GM23338 (cell line): ENCODE results near the gene UFD1. TPM values are rescaled to one million over a fixed set of nuclear protein-coding genes. Genes with fewer than 3 reads are reported as not detected.
A peak's percentile ranks its signal among the peaks of the same experiment; 100 is the strongest.

Source experiments
- ATAC-seq: fragments of 200-7000 bp; cut with Tn5 transposase; 3 replicates; pipeline ENCODE4 v1.9.1; 2020
- DNase-seq: peaks from one replicate; pipeline ENCODE4 v3.0.0-alpha.2; 2015; ENCODE audit warnings: low spot score
- H2AFZ ChIP-seq: fragments of 200-600 bp; sonication (generic); 2 replicates; pipeline ENCODE4 v1.8.0; 2016; ENCODE audit warnings: antibody characterized with exemption, mild to moderate bottlenecking, moderate library complexity
- H3F3A ChIP-seq: fragments of 200-600 bp; sonication (generic); replicated peaks from 2 replicates; pipeline ENCODE4 v1.8.0; 2017; ENCODE audit warnings: antibody characterized with exemption, mixed run types, low read depth
- H3K27ac ChIP-seq: fragments of 200-600 bp; sonication (generic); 2 replicates; pipeline ENCODE4 v1.6.1; 2016; ENCODE audit warnings: low read depth
- H3K27me3 ChIP-seq: fragments of 200-600 bp; sonication (generic); 2 replicates; pipeline ENCODE4 v1.8.0; 2016; ENCODE audit warnings: mild to moderate bottlenecking, mixed run types, moderate library complexity; ENCODE audit not compliant: insufficient read depth
- H3K36me3 ChIP-seq: fragments of 200-600 bp; sonication (generic); 2 replicates; pipeline ENCODE4 v1.8.0; 2016; ENCODE audit warnings: mild to moderate bottlenecking; ENCODE audit not compliant: insufficient read depth
- H3K4me1 ChIP-seq: fragments of 200-600 bp; sonication (generic); 2 replicates; pipeline ENCODE4 v1.8.0; 2016; ENCODE audit warnings: mild to moderate bottlenecking, moderate library complexity; ENCODE audit not compliant: insufficient read depth
- H3K4me2 ChIP-seq: fragments of 200-600 bp; sonication (generic); 2 replicates; pipeline ENCODE4 v1.7.1; 2017; ENCODE audit warnings: mixed run types
- H3K4me3 ChIP-seq: fragments of 200-600 bp; sonication (generic); 2 replicates; pipeline ENCODE4 v1.6.1; 2016; ENCODE audit warnings: mixed run types
- H3K79me2 ChIP-seq: fragments of 200-600 bp; sonication (generic); replicated peaks from 2 replicates; pipeline ENCODE4 v1.8.0; 2017; ENCODE audit warnings: mild to moderate bottlenecking; ENCODE audit not compliant: insufficient read depth
- H3K9me2 ChIP-seq: fragments of 200-600 bp; sonication (generic); 2 replicates; pipeline ENCODE4 v1.8.0; 2017; ENCODE audit not compliant: insufficient read depth
- H4K20me1 ChIP-seq: fragments of 200-600 bp; sonication (generic); replicated peaks from 2 replicates; pipeline ENCODE4 v1.8.0; 2017; ENCODE audit warnings: mild to moderate bottlenecking; ENCODE audit not compliant: insufficient read depth
- H3K27ac Mint-ChIP-seq: 2 replicates; pipeline ENCODE4 v1.8.0; 2020; ENCODE audit warnings: inconsistent platforms, mild to moderate bottlenecking, moderate library complexity, mixed read lengths
- H3K27me3 Mint-ChIP-seq: 3 replicates; pipeline ENCODE4 v1.8.0; 2022; ENCODE audit warnings: low read depth, mild to moderate bottlenecking, moderate library complexity, mixed read lengths, inconsistent platforms; ENCODE audit not compliant: insufficient read depth, poor library complexity
- H3K36me3 Mint-ChIP-seq: 3 replicates; pipeline ENCODE4 v1.8.0; 2021; ENCODE audit warnings: low read depth, mild to moderate bottlenecking, inconsistent platforms, moderate library complexity, mixed read lengths
- H3K4me1 Mint-ChIP-seq: 3 replicates; pipeline ENCODE4 v1.8.0; 2020; ENCODE audit warnings: mild to moderate bottlenecking, inconsistent platforms, mixed read lengths
- H3K4me3 Mint-ChIP-seq: 3 replicates; pipeline ENCODE4 v1.8.0; 2021; ENCODE audit warnings: moderate library complexity, mild to moderate bottlenecking, inconsistent platforms, mixed read lengths
- H3K9me3 Mint-ChIP-seq: 3 replicates; pipeline ENCODE4 v1.8.0; 2020; ENCODE audit warnings: moderate library complexity, mild to moderate bottlenecking, inconsistent platforms, mixed read lengths
- CREB1 ChIP-seq: fragments of 250-450 bp; sonication (Bioruptor Pico); IDR thresholded peaks from 2 replicates; pipeline ENCODE4 v1.5.0; 2020; ENCODE audit warnings: low read depth, mild to moderate bottlenecking, moderate library complexity
- CTCF ChIP-seq, 2 experiments: fragments of 200-600 bp in 1 of 2; sonication (generic) in 1 of 2; conservative IDR thresholded peaks; 2 replicates each; pipeline versions ENCODE4 v1.5.1 to v1.6.1; 2016 to 2017; ENCODE audit warnings: antibody characterized with exemption in 2 of 2, low read depth in 2 of 2, mild to moderate bottlenecking in 2 of 2, moderate library complexity in 1 of 2
- ETS1 ChIP-seq: IDR thresholded peaks from 2 replicates; pipeline ENCODE4 v1.6.1; 2016; ENCODE audit warnings: antibody characterized with exemption
- EZH2phosphoT487 ChIP-seq: fragments of 200-600 bp; sonication (generic); IDR thresholded peaks from one replicate; pipeline ENCODE4 v1.8.1; 2018; ENCODE audit warnings: antibody characterized with exemption; ENCODE audit not compliant: unreplicated experiment
- JUNB ChIP-seq: IDR thresholded peaks from one replicate; pipeline ENCODE4 v1.6.1; 2016; ENCODE audit warnings: antibody characterized with exemption; ENCODE audit not compliant: unreplicated experiment
- NANOG ChIP-seq: IDR thresholded peaks from 2 replicates; pipeline ENCODE4 v1.6.1; 2016; ENCODE audit warnings: antibody characterized with exemption, borderline replicate concordance
- POLR2AphosphoS5 ChIP-seq: IDR thresholded peaks from 2 replicates; pipeline ENCODE4 v1.6.1; 2016; ENCODE audit warnings: antibody characterized with exemption, low read depth
- REST ChIP-seq: IDR thresholded peaks from one replicate; pipeline ENCODE4 v1.6.1; 2018; ENCODE audit warnings: antibody characterized with exemption; ENCODE audit not compliant: unreplicated experiment
- STAT1 ChIP-seq: IDR thresholded peaks from one replicate; pipeline ENCODE4 v1.6.1; 2016; ENCODE audit warnings: antibody characterized with exemption; ENCODE audit not compliant: unreplicated experiment
- ZNF331 ChIP-seq: fragments of 250-450 bp; sonication (Bioruptor Pico); IDR thresholded peaks from 2 replicates; pipeline ENCODE4 v1.5.0; 2020; ENCODE audit warnings: low read depth, mild to moderate bottlenecking, moderate library complexity
- polyA plus RNA-seq: library from polyadenylated mRNA; unstranded; fragments of >200 nt; fragmentation: Nextera tagmentation; extraction: Ambion mirVana; gene quantifications from 2 replicates; pipeline ENCODE4 v1.2.1, GENCODE V29; 2016
- total RNA-seq: library from RNA; depleted of rRNA; stranded (reverse); fragments of >200 nt; shearing (Covaris generic); gene quantifications from 2 replicates; pipeline ENCODE4 v1.2.3, GENCODE V29; 2014

The UFD1 gene
- total and polyA plus RNA-seq, 2 experiments from 2014 or later: 53.5 to 93.8 TPM

- peak overlapping the region; percentile 93 for H2AFZ ChIP-seq
- peaks cover 17% of the 10 kb centered on the region for H3K4me1 Mint-ChIP-seq
- no peaks in the 10 kb centered on the region for H3K9me2 ChIP-seq
- peak overlapping the region; percentile 77 for H3K4me3 ChIP-seq
- peak overlapping the region; percentile 91 for H3K4me2 ChIP-seq
- H3K4me1 ChIP-seq: peaks cover 12% of the 10 kb centered on the region; the same call in 1 of the 2 replicates
- peaks cover 7% of the 10 kb centered on the region for H3K36me3 ChIP-seq
- no peaks in the 10 kb centered on the region; the same call in 2 of the 3 replicates for H3K9me3 Mint-ChIP-seq
- peaks cover 8% of the 10 kb centered on the region for H3K27me3 ChIP-seq
- H3K4me3 Mint-ChIP-seq: peak overlapping the region; percentile 91
- ATAC-seq: peak; percentile 50
- peaks cover 56% of the 10 kb centered on the region for H3K36me3 Mint-ChIP-seq
- H3F3A ChIP-seq: peaks cover 11% of the 10 kb centered on the region; the same call in 1 of the 2 replicates
- H4K20me1 ChIP-seq: peaks cover 37% of the 10 kb centered on the region
- TF ChIP-seq STAT1 (no peak), JUNB (no peak), CREB1 (CRISPR knock-in tag) (no peak), NANOG (no peak), CTCF (conservative IDR thresholded peaks at IDR 0.05; ENCODE audit: low read depth in 2 of 2) (no peak)
- peak overlapping the region; percentile 85 for H3K27ac Mint-ChIP-seq
- DNase-seq: peak; percentile 60
- H3K27me3 Mint-ChIP-seq: peaks cover 10% of the 10 kb centered on the region
- peaks cover 28% of the 10 kb centered on the region for H3K79me2 ChIP-seq
- H3K27ac ChIP-seq: peak overlapping the region; percentile 93
Measured at GRCh38 chr22:19448076-19448607, 30.9 kb downstream of the UFD1 start.

GRCh38 chr22:19447330-19448075 is 31.5 kb downstream of the UFD1 start, which contains the start of gene C22orf39:
Gene C22orf39 (minus strand): TSS chr22:19447711. CDS start chr22:19447688, 23 bp downstream.
- DNase-seq (peak; percentile 98), ATAC-seq (peak; percentile 84)
- Histone ChIP-seq H2AFZ (peak within 1 kb of the TSS; percentile 93), H3K79me2 (peaks cover 31% of the 10 kb centered on the region), H3K27ac (peak within 1 kb of the TSS; percentile 93), H3K4me1 (peaks cover 12% of the 10 kb centered on the region; the same call in 1 of the 2 replicates), H3F3A (peaks cover 11% of the 10 kb centered on the region; the same call in 1 of the 2 replicates), H3K4me3 (peak within 1 kb of the TSS; percentile 77), H3K36me3 (peaks cover 2% of the 10 kb centered on the region), H3K4me2 (peak within 1 kb of the TSS; percentile 91), H3K27me3 (peaks cover 8% of the 10 kb centered on the region), H3K9me2 (no peaks in the 10 kb centered on the region), H4K20me1 (peaks cover 44% of the 10 kb centered on the region)
- peak; percentile 73 for TF ChIP-seq POLR2AphosphoS5
- no peak for TF ChIP-seq REST
- TF ChIP-seq ZNF331 (CRISPR knock-in tag): no peak
- TF ChIP-seq ETS1: no peak
- TF ChIP-seq EZH2phosphoT487: no peak
- no peak for TF ChIP-seq NANOG
- TF ChIP-seq CTCF (conservative IDR thresholded peaks at IDR 0.05; ENCODE audit: low read depth in 2 of 2): no peak
- peak; percentile 90 for TF ChIP-seq CREB1 (CRISPR knock-in tag)
- Mint-ChIP-seq H3K36me3 (peaks cover 51% of the 10 kb centered on the region), H3K4me1 (peaks cover 17% of the 10 kb centered on the region), H3K27me3 (peaks cover 14% of the 10 kb centered on the region), H3K27ac (peak within 1 kb of the TSS; percentile 85), H3K9me3 (no peaks in the 10 kb centered on the region; the same call in 2 of the 3 replicates), H3K4me3 (peak within 1 kb of the TSS; percentile 91)
